ENCODE data around the gene RBM47.

- TF ChIP-seq POLR2A (IDR thresholded peaks at IDR 0.05; ENCODE audit: low read length) (no peak), GATA1 (IDR thresholded peaks at IDR 0.05; ENCODE audit: low read depth, low read length) (no peak)
Observed at GRCh38 chr4:40403081-40403480, 226.6 kb downstream of the RBM47 start.
